ENCODE measurements around the gene ITPA.

ITPA gene

GRCh38 chr20:3226864-3227263 is 17.6 kb downstream of the ITPA start:
- Histone ChIP-seq H3K9ac (ENCODE audit: low read length) (no peak overlapping the region), H3K36me3 (ENCODE audit: control insufficient read depth, low read depth, low read length) (peaks cover 7% of the 10 kb centered on the region), H3K9me3 (ENCODE audit: control insufficient read depth, low read depth, low read length) (no peaks in the 10 kb centered on the region), H3K27ac (ENCODE audit: low read length) (no peak overlapping the region), H3K27me3 (ENCODE audit: control insufficient read depth, insufficient read depth, low read length) (no peaks in the 10 kb centered on the region), H3K4me1 (ENCODE audit: control insufficient read depth, low read depth, low read length) (no peaks in the 10 kb centered on the region), H3K4me3 (ENCODE audit: low read length) (no peak overlapping the region)

GRCh38 chr20:3227506-3227905 is 18.2 kb downstream of the ITPA start:
- no peak overlapping the region for H3K9ac ChIP-seq (ENCODE audit: low read length)
- H3K27ac ChIP-seq (ENCODE audit: low read length), result no peak overlapping the region
- H3K9me3 ChIP-seq (ENCODE audit: control insufficient read depth, low read depth, low read length), result no peaks in the 10 kb centered on the region
- H3K36me3 ChIP-seq (ENCODE audit: control insufficient read depth, low read depth, low read length), result peaks cover 5% of the 10 kb centered on the region
- H3K27me3 ChIP-seq (ENCODE audit: control insufficient read depth, insufficient read depth, low read length), result no peaks in the 10 kb centered on the region
- H3K4me3 ChIP-seq (ENCODE audit: low read length), result no peak overlapping the region
- no peaks in the 10 kb centered on the region for H3K4me1 ChIP-seq (ENCODE audit: control insufficient read depth, low read depth, low read length)

GRCh38 chr20:3227936-3228749 is 18.8 kb downstream of the ITPA start:
- Histone ChIP-seq H3K27ac (ENCODE audit: low read length) (no peak overlapping the region), H3K36me3 (ENCODE audit: control insufficient read depth, low read depth, low read length) (peaks cover 3% of the 10 kb centered on the region), H3K9ac (ENCODE audit: low read length) (no peak overlapping the region), H3K4me3 (ENCODE audit: low read length) (no peak overlapping the region), H3K4me1 (ENCODE audit: control insufficient read depth, low read depth, low read length) (no peaks in the 10 kb centered on the region), H3K9me3 (ENCODE audit: control insufficient read depth, low read depth, low read length) (no peaks in the 10 kb centered on the region), H3K27me3 (ENCODE audit: control insufficient read depth, insufficient read depth, low read length) (no peaks in the 10 kb centered on the region)

- no peak overlapping the region for H3K9ac ChIP-seq (ENCODE audit: low read length)
- peaks cover 3% of the 10 kb centered on the region for H3K36me3 ChIP-seq (ENCODE audit: control insufficient read depth, low read depth, low read length)
- no peaks in the 10 kb centered on the region for H3K9me3 ChIP-seq (ENCODE audit: control insufficient read depth, low read depth, low read length)
- H3K27ac ChIP-seq (ENCODE audit: low read length), result no peak overlapping the region
- no peak overlapping the region for H3K4me3 ChIP-seq (ENCODE audit: low read length)
- H3K27me3 ChIP-seq (ENCODE audit: control insufficient read depth, insufficient read depth, low read length), result no peaks in the 10 kb centered on the region
- no peaks in the 10 kb centered on the region for H3K4me1 ChIP-seq (ENCODE audit: control insufficient read depth, low read depth, low read length)
These were observed 19.4 kb downstream of the ITPA start for GRCh38 chr20:3228750-3229032.

GRCh38 chr20:3229158-3229557 is 19.9 kb downstream of the ITPA start:
- no peaks in the 10 kb centered on the region for H3K4me1 ChIP-seq (ENCODE audit: control insufficient read depth, low read depth, low read length)
- no peaks in the 10 kb centered on the region for H3K27me3 ChIP-seq (ENCODE audit: control insufficient read depth, insufficient read depth, low read length)
- H3K9me3 ChIP-seq (ENCODE audit: control insufficient read depth, low read depth, low read length), result no peaks in the 10 kb centered on the region
- no peak overlapping the region for H3K9ac ChIP-seq (ENCODE audit: low read length)
- no peak overlapping the region for H3K4me3 ChIP-seq (ENCODE audit: low read length)
- peaks cover 3% of the 10 kb centered on the region for H3K36me3 ChIP-seq (ENCODE audit: control insufficient read depth, low read depth, low read length)
- H3K27ac ChIP-seq (ENCODE audit: low read length), result no peak overlapping the region

- no peak overlapping the region for H3K27ac ChIP-seq (ENCODE audit: low read length)
- H3K36me3 ChIP-seq (ENCODE audit: control insufficient read depth, low read depth, low read length), result peaks cover 3% of the 10 kb centered on the region
- H3K4me3 ChIP-seq (ENCODE audit: low read length), result no peak overlapping the region
- no peaks in the 10 kb centered on the region for H3K9me3 ChIP-seq (ENCODE audit: control insufficient read depth, low read depth, low read length)
- H3K4me1 ChIP-seq (ENCODE audit: control insufficient read depth, low read depth, low read length), result no peaks in the 10 kb centered on the region
- H3K9ac ChIP-seq (ENCODE audit: low read length), result no peak overlapping the region
- no peaks in the 10 kb centered on the region for H3K27me3 ChIP-seq (ENCODE audit: control insufficient read depth, insufficient read depth, low read length)
These were observed 20.5 kb downstream of the ITPA start for GRCh38 chr20:3229798-3230197.

- Histone ChIP-seq H3K36me3 (ENCODE audit: control insufficient read depth, low read depth, low read length) (peaks cover under 1% of the 10 kb centered on the region), H3K4me1 (ENCODE audit: control insufficient read depth, low read depth, low read length) (no peaks in the 10 kb centered on the region), H3K27me3 (ENCODE audit: control insufficient read depth, insufficient read depth, low read length) (peaks cover 2% of the 10 kb centered on the region), H3K9ac (ENCODE audit: low read length) (no peak overlapping the region), H3K27ac (ENCODE audit: low read length) (no peak overlapping the region), H3K4me3 (ENCODE audit: low read length) (no peak overlapping the region), H3K9me3 (ENCODE audit: control insufficient read depth, low read depth, low read length) (no peaks in the 10 kb centered on the region)
These were observed 21.8 kb downstream of the ITPA start for GRCh38 chr20:3231116-3231515.

- Histone ChIP-seq H3K9me3 (ENCODE audit: control insufficient read depth, low read depth, low read length) (no peaks in the 10 kb centered on the region), H3K36me3 (ENCODE audit: control insufficient read depth, low read depth, low read length) (no peaks in the 10 kb centered on the region)
These were observed 22.7 kb downstream of the ITPA start for GRCh38 chr20:3231889-3232588.

GRCh38 chr20:3233131-3233990 is 24.1 kb downstream of the ITPA start:
- H3K4me3 ChIP-seq (ENCODE audit: low read length), result no peak overlapping the region
- H3K27ac ChIP-seq (ENCODE audit: low read length), result no peak overlapping the region
- H3K4me1 ChIP-seq (ENCODE audit: control insufficient read depth, low read depth, low read length), result no peaks in the 10 kb centered on the region
- no peaks in the 10 kb centered on the region for H3K9me3 ChIP-seq (ENCODE audit: control insufficient read depth, low read depth, low read length)
- H3K36me3 ChIP-seq (ENCODE audit: control insufficient read depth, low read depth, low read length), result no peaks in the 10 kb centered on the region
- peaks cover 24% of the 10 kb centered on the region for H3K27me3 ChIP-seq (ENCODE audit: control insufficient read depth, insufficient read depth, low read length)
- H3K9ac ChIP-seq (ENCODE audit: low read length), result no peak overlapping the region

More at GRCh38 chr20:3231889-3232588, 22.7 kb downstream of the ITPA start:
- Histone ChIP-seq H3K4me1 (ENCODE audit: control insufficient read depth, low read depth, low read length) (no peaks in the 10 kb centered on the region), H3K27ac (ENCODE audit: low read length) (no peak overlapping the region), H3K9ac (ENCODE audit: low read length) (no peak overlapping the region), H3K4me3 (ENCODE audit: low read length) (no peak overlapping the region), H3K27me3 (ENCODE audit: control insufficient read depth, insufficient read depth, low read length) (peaks cover 11% of the 10 kb centered on the region)

GRCh38 chr20:3233991-3234498 is 24.7 kb downstream of the ITPA start:
- H3K9me3 ChIP-seq (ENCODE audit: control insufficient read depth, low read depth, low read length), result no peaks in the 10 kb centered on the region
- H3K9ac ChIP-seq (ENCODE audit: low read length), result no peak overlapping the region
- no peaks in the 10 kb centered on the region for H3K4me1 ChIP-seq (ENCODE audit: control insufficient read depth, low read depth, low read length)
- H3K27ac ChIP-seq (ENCODE audit: low read length), result no peak overlapping the region
- peaks cover 31% of the 10 kb centered on the region for H3K27me3 ChIP-seq (ENCODE audit: control insufficient read depth, insufficient read depth, low read length)
- H3K36me3 ChIP-seq (ENCODE audit: control insufficient read depth, low read depth, low read length), result no peaks in the 10 kb centered on the region
- H3K4me3 ChIP-seq (ENCODE audit: low read length), result no peak overlapping the region

- H3K27ac ChIP-seq (ENCODE audit: low read length), result no peak overlapping the region
- no peaks in the 10 kb centered on the region for H3K36me3 ChIP-seq (ENCODE audit: control insufficient read depth, low read depth, low read length)
- no peaks in the 10 kb centered on the region for H3K9me3 ChIP-seq (ENCODE audit: control insufficient read depth, low read depth, low read length)
- peaks cover 48% of the 10 kb centered on the region for H3K27me3 ChIP-seq (ENCODE audit: control insufficient read depth, insufficient read depth, low read length)
- H3K9ac ChIP-seq (ENCODE audit: low read length), result no peak overlapping the region
- no peak overlapping the region for H3K4me3 ChIP-seq (ENCODE audit: low read length)
- no peaks in the 10 kb centered on the region for H3K4me1 ChIP-seq (ENCODE audit: control insufficient read depth, low read depth, low read length)
These were observed 26.5 kb downstream of the ITPA start for GRCh38 chr20:3235666-3236324.
